Fibroblast of lung (primary cell): ENCODE results near the gene HTR7. TPM values are rescaled to one million over a fixed set of nuclear protein-coding genes. Genes with fewer than 3 reads are reported as not detected.

ENCODE experiments used
- DNase-seq, 2 donors: peaks; one replicate each; pipeline versions ENCODE4 v3.0.0 to v3.0.0-alpha.2; 2010; ENCODE audit warnings: low read depth in 2 of 2
- H2AFZ ChIP-seq: 2 replicates; pipeline ENCODE4 v1.5.1; 2012; ENCODE audit warnings: low read length, control low read depth, inconsistent platforms
- H3K27ac ChIP-seq: 2 replicates; pipeline ENCODE4 v1.5.1; 2011; ENCODE audit warnings: low read length, control low read depth; ENCODE audit not compliant: insufficient read depth
- H3K27me3 ChIP-seq: 2 replicates; pipeline ENCODE4 v1.5.1; 2011; ENCODE audit warnings: mild to moderate bottlenecking, low read length; ENCODE audit not compliant: control insufficient read depth, insufficient read depth
- H3K36me3 ChIP-seq: 2 replicates; pipeline ENCODE4 v1.5.1; 2011; ENCODE audit warnings: low read length; ENCODE audit not compliant: control insufficient read depth, insufficient read depth
- H3K4me1 ChIP-seq: 2 replicates; pipeline ENCODE4 v1.5.1; 2011; ENCODE audit warnings: low read length; ENCODE audit not compliant: control insufficient read depth, insufficient read depth; ENCODE audit errors: extremely low read depth
- H3K4me2 ChIP-seq: 2 replicates; pipeline ENCODE4 v1.5.1; 2011; ENCODE audit warnings: low read length, control low read depth; ENCODE audit not compliant: insufficient read depth; ENCODE audit errors: extremely low read depth
- H3K4me3 ChIP-seq, 4 experiments: fragments of 200-600 bp in 1 of 4; sonication (generic) in 1 of 4; replicated peaks in 1 of 4; 2 replicates each; pipeline ENCODE4 v1.5.1; 2011 to 2016; ENCODE audit warnings: low read length in 4 of 4, low read depth in 3 of 4, mild to moderate bottlenecking in 3 of 4, control low read depth in 2 of 4, inconsistent platforms in 1 of 4, mixed read lengths in 1 of 4; ENCODE audit not compliant: insufficient read depth in 1 of 4; ENCODE audit errors: control extremely low read depth in 1 of 4
- H3K79me2 ChIP-seq: 2 replicates; pipeline ENCODE4 v1.5.1; 2012; ENCODE audit warnings: mild to moderate bottlenecking, low read length, inconsistent platforms; ENCODE audit not compliant: control insufficient read depth, insufficient read depth
- H3K9ac ChIP-seq: 2 replicates; pipeline ENCODE4 v1.5.1; 2011; ENCODE audit warnings: mild to moderate bottlenecking, low read length, control low read depth; ENCODE audit not compliant: insufficient read depth
- H3K9me3 ChIP-seq: 2 replicates; pipeline ENCODE4 v1.5.1; 2012; ENCODE audit warnings: low read depth, low read length; ENCODE audit not compliant: control insufficient read depth, insufficient read depth
- H4K20me1 ChIP-seq: 2 replicates; pipeline ENCODE4 v1.5.1; 2011; ENCODE audit warnings: low read length; ENCODE audit not compliant: control insufficient read depth, insufficient read depth; ENCODE audit errors: extremely low read depth
- CTCF ChIP-seq, 2 donors: IDR thresholded peaks in 1 of 2; conservative IDR thresholded peaks in 1 of 2; 1 replicate in 1 of 2; 2 replicates in 1 of 2; pipeline ENCODE4 v1.5.1; 2011 to 2012; ENCODE audit warnings: low read length in 2 of 2, control low read depth in 1 of 2, inconsistent platforms in 1 of 2, low read depth in 1 of 2, mild to moderate bottlenecking in 1 of 2
- EZH2 ChIP-seq: IDR thresholded peaks from 2 replicates; pipeline ENCODE4 v1.5.1; 2012; ENCODE audit warnings: low read length, control low read depth, mild to moderate bottlenecking; ENCODE audit errors: missing control alignments
- polyA plus RNA-seq, 2 donors: library from polyadenylated mRNA; depleted of rRNA in 1 of 2; stranded (reverse) in 1 of 2; unstranded in 1 of 2; fragments of >200 nt; gene quantifications; 2 replicates each; pipeline ENCODE4 v1.2.1, GENCODE V29; 2011 to 2012; ENCODE audit warnings: missing spikeins in 1 of 2
- total RNA-seq: library from RNA; depleted of rRNA; stranded (reverse); fragments of >200 nt; gene quantifications from 2 replicates; pipeline ENCODE4 v1.2.1, GENCODE V29; 2014

Gene HTR7
- total and polyA plus RNA-seq, 2 donors (not counting 1 experiment from before 2014, with no cell fraction given) = 0.83 to 1.3 TPM

- H3K9me3 ChIP-seq = no peaks in the 10 kb centered on the region
- no peak overlapping the region for H3K9ac ChIP-seq
- no peaks in the 10 kb centered on the region for H3K79me2 ChIP-seq
- no peak overlapping the region for H3K4me2 ChIP-seq
- no peaks in the 10 kb centered on the region for H4K20me1 ChIP-seq
- H3K27ac ChIP-seq = no peak overlapping the region
- no peak overlapping the region for H2AFZ ChIP-seq
- TF ChIP-seq CTCF (conservative IDR thresholded peaks at IDR 0.05 in 1 of 2, IDR thresholded peaks at IDR 0.05 in 1 of 2; ENCODE audit: low read depth in 1 of 2, low read length in 2 of 2) (no peak), EZH2 (no peak)
- no peaks in the 10 kb centered on the region for H3K4me1 ChIP-seq
- no peaks in the 10 kb centered on the region for H3K36me3 ChIP-seq
- H3K4me3 ChIP-seq = no peak overlapping the region
- no peak for DNase-seq
- no peaks in the 10 kb centered on the region for H3K27me3 ChIP-seq
Measured at GRCh38 chr10:90845726-90846125, 12.1 kb downstream of the HTR7 start.

- Histone ChIP-seq H3K27me3 (no peaks in the 10 kb centered on the region), H3K36me3 (no peaks in the 10 kb centered on the region), H3K27ac (no peak overlapping the region), H4K20me1 (no peaks in the 10 kb centered on the region), H3K4me2 (no peak overlapping the region), H3K79me2 (no peaks in the 10 kb centered on the region), H3K4me1 (no peaks in the 10 kb centered on the region), H3K4me3 (no peak overlapping the region), H3K9me3 (no peaks in the 10 kb centered on the region), H2AFZ (no peak overlapping the region), H3K9ac (no peak overlapping the region)
- no peak for DNase-seq
- TF ChIP-seq CTCF (conservative IDR thresholded peaks at IDR 0.05 in 1 of 2, IDR thresholded peaks at IDR 0.05 in 1 of 2; ENCODE audit: low read depth in 1 of 2, low read length in 2 of 2) (no peak), EZH2 (no peak)
Measured at GRCh38 chr10:90842725-90843124, 15.1 kb downstream of the HTR7 start.

- Histone ChIP-seq H3K9ac (no peak overlapping the region), H3K27me3 (no peaks in the 10 kb centered on the region), H3K79me2 (no peaks in the 10 kb centered on the region), H4K20me1 (no peaks in the 10 kb centered on the region), H3K36me3 (no peaks in the 10 kb centered on the region), H3K4me1 (no peaks in the 10 kb centered on the region), H3K4me2 (no peak overlapping the region), H3K4me3 (no peak overlapping the region), H2AFZ (no peak overlapping the region), H3K9me3 (no peaks in the 10 kb centered on the region), H3K27ac (no peak overlapping the region)
- TF ChIP-seq EZH2 (no peak), CTCF (conservative IDR thresholded peaks at IDR 0.05 in 1 of 2, IDR thresholded peaks at IDR 0.05 in 1 of 2; ENCODE audit: low read depth in 1 of 2, low read length in 2 of 2) (no peak)
- DNase-seq = no peak
Measured at GRCh38 chr10:90837486-90837885, 20.4 kb downstream of the HTR7 start.
